GM12878 (cell line): ENCODE measurements around the gene ETS1. TPM values are rescaled to one million over a fixed set of nuclear protein-coding genes. Genes with fewer than 3 reads are reported as not detected.

ENCODE experiments used
- ATAC-seq: fragments of 200-7000 bp; cut with Tn5 transposase; 3 replicates; pipeline ENCODE4 v1.9.1; 2020; ENCODE audit warnings: mild to moderate bottlenecking, moderate library complexity
- BruUV-seq: library from RNA; stranded (reverse); fragments of 400-500 nt; replicated peaks from 2 replicates; lab custom pipeline; 2021; lab: Mats Ljungman, UMichigan
- CTCF ChIA-PET: fragments of 300-600 bp; sonication (Branson Sonifier 250); formaldehyde crosslinking; extraction: SDS; loops from one replicate; lab custom pipeline; 2021; ENCODE audit warnings: inconsistent platforms; lab: Yijun Ruan, JAX
- POLR2A ChIA-PET: fragments of 350-600 bp; formaldehyde crosslinking; extraction: SDS; loops from one replicate; lab custom pipeline; 2021; ENCODE audit warnings: inconsistent platforms; lab: Charles Lee
- RAD21 ChIA-PET: fragments of 300-600 bp; sonication (Branson Sonifier 250); formaldehyde crosslinking; loops from one replicate; lab custom pipeline; 2023; ENCODE audit warnings: antibody characterized with exemption; ENCODE audit not compliant: unreplicated experiment; lab: Charles Lee
- SMC1A ChIA-PET: fragments of 300-600 bp; sonication (Branson Sonifier 250); formaldehyde crosslinking; loops from one replicate; lab custom pipeline; 2023; ENCODE audit not compliant: unreplicated experiment, uncharacterized antibody; lab: Charles Lee
- DNase-seq: peaks from one replicate; pipeline ENCODE4 v3.0.0-alpha.2; 2011; ENCODE audit warnings: low read depth, low spot score
- FAIRE-seq: peaks from 3 replicates; lab custom pipeline; 2011; peaks lifted over from hg19 to GRCh38; lab: Jason Lieb, UNC
- H2AFZ ChIP-seq: 2 replicates; pipeline ENCODE4 v1.6.0; 2011; ENCODE audit warnings: low read depth, low read length, control low read depth; ENCODE audit not compliant: control insufficient read depth
- H3K27ac ChIP-seq: 2 replicates; pipeline ENCODE4 v1.5.1; 2011; ENCODE audit warnings: control low read depth; ENCODE audit not compliant: control insufficient read depth, insufficient read depth
- H3K27me3 ChIP-seq, 2 experiments: replicated peaks in 1 of 2; 2 replicates each; pipeline versions ENCODE4 v1.6.0 to v1.6.1; 2011; ENCODE audit warnings: low read length in 1 of 2; ENCODE audit not compliant: control insufficient read depth in 2 of 2, insufficient read depth in 2 of 2
- H3K36me3 ChIP-seq, 2 experiments: 2 replicates each; pipeline ENCODE4 v1.5.1; 2011; ENCODE audit warnings: low read length in 1 of 2; ENCODE audit not compliant: control insufficient read depth in 2 of 2, insufficient read depth in 2 of 2
- H3K4me1 ChIP-seq: 2 replicates; pipeline ENCODE4 v1.6.1; 2011; ENCODE audit warnings: mild to moderate bottlenecking, low read length, moderate library complexity, mixed read lengths; ENCODE audit not compliant: control insufficient read depth, insufficient read depth
- H3K4me2 ChIP-seq: 2 replicates; pipeline ENCODE4 v1.6.0; 2011; ENCODE audit warnings: control low read depth; ENCODE audit not compliant: control insufficient read depth, insufficient read depth
- H3K4me3 ChIP-seq: fragments of 200-600 bp; sonication (generic); 2 replicates; pipeline ENCODE4 v1.5.1; 2016
- H3K79me2 ChIP-seq: 2 replicates; pipeline ENCODE4 v1.6.0; 2011; ENCODE audit warnings: low read length; ENCODE audit not compliant: control insufficient read depth, insufficient read depth
- H3K9ac ChIP-seq: 2 replicates; pipeline ENCODE4 v1.8.0; 2011; ENCODE audit warnings: low read length, control low read depth, mixed read lengths; ENCODE audit not compliant: control insufficient read depth, insufficient read depth
- H3K9me3 ChIP-seq: replicated peaks from 3 replicates; pipeline ENCODE4 v1.5.1; 2011; ENCODE audit warnings: mild to moderate bottlenecking, low read length; ENCODE audit not compliant: control insufficient read depth, insufficient read depth
- H4K20me1 ChIP-seq: 2 replicates; pipeline ENCODE4 v1.6.0; 2011; ENCODE audit not compliant: control insufficient read depth, insufficient read depth
- CBFB ChIP-seq: IDR thresholded peaks from 2 replicates; pipeline ENCODE4 v1.6.1; 2016; ENCODE audit warnings: antibody characterized with exemption, low read depth
- ELK1 ChIP-seq: IDR thresholded peaks from 2 replicates; pipeline ENCODE4 v1.6.1; 2012; ENCODE audit warnings: low read depth, low read length, improper control_type of control experiment
- MEF2B ChIP-seq: fragments of 450-650 bp; IDR thresholded peaks from 2 replicates; pipeline ENCODE4 v1.6.1; 2018; ENCODE audit warnings: mild to moderate bottlenecking, moderate library complexity; ENCODE audit not compliant: partially characterized antibody, poor library complexity, severe bottlenecking
- NFIC ChIP-seq: IDR thresholded peaks from 2 replicates; pipeline ENCODE4 v1.6.1; 2012; ENCODE audit warnings: low read depth, mild to moderate bottlenecking, inconsistent platforms, low read length, moderate library complexity
- RCOR1 ChIP-seq: conservative IDR thresholded peaks from 2 replicates; pipeline ENCODE4 v1.6.1; 2012; ENCODE audit warnings: low read depth, low read length, improper control_type of control experiment
- SMC3 ChIP-seq: IDR thresholded peaks from 2 replicates; pipeline ENCODE4 v1.6.1; 2011; ENCODE audit warnings: low read length, improper control_type of control experiment, borderline replicate concordance
- TCF12 ChIP-seq: IDR thresholded peaks from 2 replicates; pipeline ENCODE4 v1.6.1; 2011; ENCODE audit warnings: low read depth, mild to moderate bottlenecking, low read length
- ZNF217 ChIP-seq: fragments of 450-650 bp; IDR thresholded peaks from 2 replicates; pipeline ENCODE4 v1.6.1; 2017; ENCODE audit warnings: antibody characterized with exemption, mild to moderate bottlenecking
- in situ Hi-C: fragments of 300-500 bp; cut with MboI; formaldehyde crosslinking; loops from 9 replicates; pipeline ENCODE4 v1.14.3; 2018; ENCODE audit warnings: mixed read lengths
- intact Hi-C: fragments of 100-400 bp; cut with micrococcal nuclease; formaldehyde crosslinking; loops from one replicate; pipeline ENCODE4 v1.14.2; 2022; ENCODE audit not compliant: unreplicated experiment
- polyA plus RNA-seq, 11 experiments: library from polyadenylated mRNA; depleted of rRNA in 4 of 11; unstranded in 6 of 11; stranded (reverse) in 5 of 11; fragments of >200 nt; fragmentation: Nextera tagmentation in 4 of 11; fragmentation: Illumina TruSeq in 1 of 11; extraction: Ambion mirVana in 4 of 11; extraction: Trizol in 1 of 11; gene quantifications; 1 replicate in 1 of 11; 2 replicates in 10 of 11; pipeline versions ENCODE4 v1.2.1 to v1.2.3, GENCODE V29; 2011 to 2016; ENCODE audit warnings: inconsistent platforms in 2 of 11, missing spikeins in 2 of 11, low read depth in 1 of 11
- total RNA-seq, 4 experiments: library from RNA; depleted of rRNA in 3 of 4; stranded (reverse); fragments of >200 nt in 3 of 4; fragmentation: Illumina TruSeq in 1 of 4; extraction: Trizol in 1 of 4; gene quantifications; 2 replicates each; pipeline versions ENCODE4 v1.2.1 to v1.2.3, GENCODE V29; 2013 to 2021

ETS1 gene
- total and polyA plus RNA-seq, 10 of the 15 experiments (the other 5 are each of a cell fraction or from before 2014, with no cell fraction given), result 12.5 to 112 (median 55.5) TPM

- DNase-seq (no peak), FAIRE-seq (no peak), ATAC-seq (no peak)
- BruUV-seq, result no TSS peak
- Histone ChIP-seq H2AFZ (no peak overlapping the region), H3K27ac (no peak overlapping the region), H3K9me3 (peaks cover 4% of the 10 kb centered on the region; the same call in 2 of the 3 replicates), H3K27me3 (no peaks in the 10 kb centered on the region), H3K36me3 (peaks cover 15 to 41% of the 10 kb centered on the region in 2 experiments), H3K79me2 (peaks cover 66% of the 10 kb centered on the region), H3K4me3 (no peak overlapping the region), H3K9ac (no peak overlapping the region), H3K4me1 (peaks cover 64% of the 10 kb centered on the region), H4K20me1 (no peaks in the 10 kb centered on the region), H3K4me2 (no peak overlapping the region)
- CTCF ChIA-PET, result interaction anchor here (1.0 kb wide), 1 partner anchor 76 kb away, joined by 3 read pairs; no protein-coding TSS in a partner anchor
- in situ Hi-C loops, result no loop called here
- POLR2A ChIA-PET, result no interaction called here
- RAD21 ChIA-PET, result interaction anchor here (1.1 to 1.4 kb wide), 2 partner anchors 63 to 150 kb away, joined by 3 read pairs; no protein-coding TSS in a partner anchor
- SMC1A ChIA-PET, result interaction anchor here (1.0 to 5.2 kb wide), 4 partner anchors 9 to 75 kb away, joined by 3 to 47 read pairs (median 6); no protein-coding TSS in a partner anchor
- TF ChIP-seq NFIC (no peak), SMC3 (no peak), ZNF217 (no peak), RCOR1 (no peak), TCF12 (no peak), ELK1 (no peak), MEF2B (no peak), CBFB (no peak)
- intact Hi-C loops, result loop anchor here (10.0 kb wide), 1 partner anchor 304 kb away; no protein-coding TSS in a partner anchor
Observed at GRCh38 chr11:128478305-128478704, 109.1 kb downstream of the ETS1 start.
